HG03097 (cell line): ENCODE measurements around the gene WBP1L.
"Not testable (repeated sequence)": the region's sequence is repeated elsewhere in the genome, so short reads cannot be mapped to it uniquely, and the experiment has no call there.

ENCODE experiments used
- ATAC-seq: cut with Tn5 transposase; IDR thresholded peaks from one replicate; pipeline ENCODE4 v1.9.1; 2021; ENCODE audit not compliant: unreplicated experiment, low FRiP score

The WBP1L gene

DNA sequence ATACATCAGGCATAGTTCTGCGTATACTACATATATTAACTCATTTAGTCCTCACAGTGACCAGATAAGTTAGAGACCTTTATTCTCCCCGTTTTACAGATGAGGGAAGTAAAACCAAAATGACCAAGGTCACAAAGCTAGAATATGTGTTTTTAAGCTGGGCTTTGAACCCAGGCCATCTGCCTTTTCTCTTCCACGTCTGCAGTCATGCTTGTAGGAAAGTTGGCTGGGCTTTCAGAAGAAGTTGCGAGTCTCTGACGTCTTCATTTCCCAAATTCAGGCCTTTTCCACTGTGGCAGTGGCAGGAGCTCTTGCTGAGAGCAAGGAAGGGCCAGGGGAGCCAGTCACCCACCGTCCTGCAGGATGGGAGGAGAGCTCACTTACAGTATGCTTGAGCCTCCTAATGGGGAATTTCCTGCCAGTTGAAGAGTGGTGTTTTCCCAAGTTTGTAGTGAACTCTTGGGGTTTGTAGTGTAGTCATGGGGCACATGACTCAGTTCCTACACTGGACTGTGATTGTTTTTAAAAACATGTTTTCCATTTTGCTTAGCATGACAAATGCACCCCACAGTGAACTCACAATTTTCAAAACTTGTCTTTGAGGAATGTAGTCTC, 59.3 kb downstream of the WBP1L start:
- ATAC-seq: no peak

DNA sequence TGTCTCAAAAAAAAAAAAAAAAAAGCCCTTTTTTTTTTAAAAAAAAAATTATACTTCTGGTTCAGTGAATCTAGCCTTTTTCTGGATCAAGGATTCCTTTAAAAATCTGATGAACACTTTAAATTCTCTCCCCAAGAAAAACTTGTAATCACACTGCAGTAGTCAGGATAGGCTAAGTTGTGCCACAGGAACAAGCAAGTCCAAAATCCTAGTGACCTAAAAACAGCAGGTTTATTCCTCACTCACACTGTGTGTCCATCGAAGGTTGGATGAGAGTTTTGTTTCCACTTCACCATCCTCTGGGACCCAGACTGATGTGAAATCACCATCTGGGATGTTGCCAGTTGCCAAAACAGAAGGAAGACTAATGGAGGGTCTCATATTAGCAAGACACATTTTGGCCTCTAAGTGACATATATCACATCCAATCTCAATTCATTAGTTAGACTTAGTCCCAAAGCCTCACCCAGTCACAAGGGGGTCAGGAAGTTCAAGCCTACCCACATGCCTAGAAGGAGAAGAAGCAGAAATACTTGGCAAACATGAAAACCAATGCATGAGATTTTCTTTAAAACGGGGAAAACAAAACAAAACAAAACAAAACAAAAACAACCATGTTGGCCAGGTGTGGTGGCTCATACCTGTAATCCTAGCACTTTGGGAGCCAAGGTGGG, 60.8 kb downstream of the WBP1L start:
- ATAC-seq: no peak

DNA sequence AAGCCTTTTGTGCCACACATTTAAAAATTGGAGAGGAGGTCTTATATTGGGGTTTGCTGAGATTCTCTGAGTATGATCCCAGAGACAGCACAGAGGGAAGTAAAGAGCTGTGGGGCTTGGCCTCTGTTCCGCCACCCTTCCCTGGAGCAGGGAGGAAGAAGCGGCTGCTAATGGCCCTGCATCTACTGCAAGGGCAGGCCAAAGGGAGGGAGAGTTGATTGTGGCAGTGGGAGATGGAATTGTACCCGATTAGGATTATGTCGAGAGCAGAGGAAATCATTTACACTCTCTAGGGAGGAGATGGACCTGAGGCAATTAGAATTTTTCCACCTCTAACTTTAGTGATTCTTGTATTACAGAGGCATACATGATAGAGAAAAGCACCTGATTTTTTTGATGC, 64.6 kb downstream of the WBP1L start:
- ATAC-seq: no peak

DNA sequence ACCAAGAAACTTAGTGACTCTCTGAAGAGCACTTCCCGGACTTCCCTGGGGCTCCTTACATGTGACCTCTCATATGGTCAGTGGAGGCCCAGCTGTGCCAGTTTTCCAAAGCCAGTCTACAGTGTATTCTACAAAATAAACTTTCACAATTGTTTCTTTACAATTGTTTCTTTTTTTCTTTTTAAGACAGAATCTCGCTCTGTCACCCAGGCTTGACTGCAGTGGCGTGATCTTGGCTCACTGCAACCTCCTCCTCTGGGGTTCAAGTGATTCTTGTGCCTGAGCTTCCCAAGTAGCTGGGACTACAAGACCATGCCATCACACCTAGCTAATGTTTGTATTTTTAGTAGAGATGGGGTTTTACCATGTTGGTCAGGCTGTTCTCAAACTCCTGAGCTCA, 67.6 kb downstream of the WBP1L start:
- no peak for ATAC-seq

DNA sequence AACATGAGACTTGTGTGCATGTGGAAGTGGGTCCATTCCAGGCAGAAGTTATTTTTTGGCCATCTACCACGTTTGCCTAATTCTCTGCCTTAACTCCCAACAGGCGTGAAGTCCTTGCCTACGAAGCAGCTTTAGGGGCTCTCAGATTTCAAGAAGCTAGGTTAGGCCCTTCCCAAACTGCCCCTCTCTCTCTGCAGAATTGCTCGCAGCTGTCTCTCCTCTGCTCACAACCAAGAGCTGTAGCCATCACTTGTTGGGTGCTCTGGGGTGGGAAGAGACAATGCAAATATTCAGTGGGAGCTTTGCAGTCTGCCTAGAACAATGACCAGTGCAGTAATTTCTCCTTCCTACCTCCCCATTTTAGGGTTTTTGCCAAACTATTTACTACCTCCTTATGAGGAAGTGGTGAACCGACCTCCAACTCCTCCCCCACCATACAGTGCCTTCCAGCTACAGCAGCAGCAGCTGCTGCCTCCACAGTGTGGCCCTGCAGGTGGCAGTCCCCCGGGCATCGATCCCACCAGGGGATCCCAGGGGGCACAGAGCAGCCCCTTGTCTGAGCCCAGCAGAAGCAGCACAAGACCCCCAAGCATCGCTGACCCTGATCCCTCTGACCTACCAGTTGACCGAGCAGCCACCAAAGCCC, 68.6 kb downstream of the WBP1L start:
- no peak for ATAC-seq

DNA sequence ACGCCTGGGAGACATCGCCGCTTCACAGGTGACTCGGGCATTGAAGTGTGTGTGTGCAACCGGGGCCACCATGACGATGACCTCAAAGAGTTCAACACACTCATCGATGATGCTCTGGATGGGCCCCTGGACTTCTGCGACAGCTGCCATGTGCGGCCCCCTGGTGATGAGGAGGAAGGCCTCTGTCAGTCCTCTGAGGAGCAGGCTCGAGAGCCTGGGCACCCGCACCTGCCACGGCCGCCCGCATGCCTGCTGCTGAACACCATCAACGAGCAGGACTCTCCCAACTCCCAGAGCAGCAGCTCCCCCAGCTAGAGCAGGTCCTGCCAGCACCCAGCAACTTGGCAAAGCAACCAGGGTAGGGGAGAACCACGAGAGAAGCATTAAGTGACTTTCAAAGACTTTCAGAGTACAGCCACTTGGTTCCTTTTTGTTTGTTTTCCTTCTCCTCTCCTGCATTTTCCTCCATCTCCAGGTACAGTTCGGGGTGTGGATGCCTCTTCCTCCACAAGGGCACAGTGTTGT, 69.3 kb downstream of the WBP1L start:
- ATAC-seq: no peak

DNA sequence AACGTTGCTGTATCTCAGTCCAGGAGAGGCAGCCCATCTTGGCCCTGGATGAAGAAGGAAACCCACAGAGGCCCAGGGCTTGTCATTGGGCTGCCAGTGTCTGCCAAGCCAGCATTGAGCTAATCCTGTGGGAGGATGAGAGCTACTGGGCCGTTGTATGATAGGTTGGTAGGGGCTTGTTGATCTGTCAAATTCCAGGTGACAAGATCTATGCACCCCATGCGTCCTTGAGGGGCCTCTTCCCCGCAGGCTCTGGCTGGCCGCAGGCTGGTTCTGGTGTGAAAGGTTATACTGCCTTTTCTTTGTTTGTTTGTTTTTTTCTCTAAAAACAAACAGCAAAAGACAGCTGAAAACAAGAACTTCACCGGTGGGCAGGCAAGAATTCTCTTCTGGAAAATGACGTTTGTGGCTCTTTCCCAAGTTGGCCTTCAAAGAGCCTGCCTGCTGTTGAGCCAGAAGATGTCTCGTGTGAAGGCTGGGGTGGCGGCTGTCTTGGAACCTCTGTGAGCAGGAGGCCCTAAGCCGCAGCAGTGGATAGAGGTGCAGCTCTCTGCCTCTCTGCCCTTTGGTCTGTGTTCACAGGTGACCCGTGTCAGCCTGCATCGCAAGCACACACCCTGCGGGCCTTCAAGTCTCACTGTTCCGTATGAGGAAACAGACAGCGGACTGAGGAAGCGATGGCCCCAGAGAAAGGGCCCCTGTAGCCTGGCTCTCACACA, 70.1 kb downstream of the WBP1L start:
- ATAC-seq: no peak

DNA sequence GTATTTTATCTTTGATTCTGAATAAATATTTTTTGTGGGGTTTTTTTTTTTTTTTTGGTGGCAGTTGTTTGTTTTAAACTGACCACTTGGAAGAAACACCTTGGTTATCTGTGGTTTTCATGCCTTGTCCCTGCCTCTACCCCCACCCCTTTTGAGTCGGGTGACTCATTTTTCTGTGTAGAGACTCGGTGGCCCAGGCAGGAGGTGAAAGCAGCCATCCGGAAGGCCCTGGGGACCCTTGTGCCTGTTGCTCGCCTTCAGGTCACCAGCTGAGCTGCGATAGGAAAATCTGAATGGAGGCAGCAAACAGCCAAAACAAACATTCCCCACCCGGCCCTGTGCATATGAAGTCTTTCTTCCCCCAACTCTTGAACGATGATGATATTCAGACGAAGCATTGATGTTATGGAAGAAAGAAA, 70.7 kb downstream of the WBP1L start:
- no peak for ATAC-seq

DNA sequence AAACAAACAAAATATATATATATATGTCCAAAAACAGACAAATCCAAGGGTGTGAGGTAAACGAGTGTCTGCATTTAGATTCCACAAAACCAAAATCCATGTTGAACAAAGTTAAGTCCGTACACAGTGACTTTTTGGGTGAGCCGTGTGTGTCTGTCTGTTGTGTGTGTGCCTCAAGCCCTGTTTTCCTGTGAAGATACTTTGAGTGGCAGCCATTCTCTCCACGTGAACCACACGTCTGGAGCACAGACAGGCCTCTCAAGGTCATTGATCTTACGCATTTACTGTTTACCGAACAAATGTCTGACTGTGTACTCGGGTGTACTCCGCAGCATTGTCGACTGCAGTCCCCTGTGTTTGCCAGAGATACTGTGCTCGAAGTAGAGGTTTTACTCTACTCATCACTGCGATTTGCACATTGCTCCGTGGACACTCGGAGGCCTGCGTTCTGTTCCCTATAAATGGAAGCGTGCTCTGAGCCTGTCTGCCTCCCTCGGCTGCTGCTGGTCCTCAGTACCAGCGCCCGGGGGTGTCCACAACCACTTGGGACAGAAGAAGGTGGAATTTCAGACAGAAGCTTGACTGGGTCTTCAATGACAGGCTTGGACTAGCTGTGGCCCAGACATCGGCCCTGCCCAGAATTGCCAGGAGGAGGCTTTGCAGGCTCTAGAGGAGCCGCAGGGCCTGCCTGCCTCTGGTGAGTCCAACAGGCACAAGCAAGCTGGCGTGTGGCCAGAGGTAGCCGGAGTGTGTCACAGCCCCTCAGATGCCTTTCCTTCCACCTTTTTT, 71.3 kb downstream of the WBP1L start:
- ATAC-seq: no peak

DNA sequence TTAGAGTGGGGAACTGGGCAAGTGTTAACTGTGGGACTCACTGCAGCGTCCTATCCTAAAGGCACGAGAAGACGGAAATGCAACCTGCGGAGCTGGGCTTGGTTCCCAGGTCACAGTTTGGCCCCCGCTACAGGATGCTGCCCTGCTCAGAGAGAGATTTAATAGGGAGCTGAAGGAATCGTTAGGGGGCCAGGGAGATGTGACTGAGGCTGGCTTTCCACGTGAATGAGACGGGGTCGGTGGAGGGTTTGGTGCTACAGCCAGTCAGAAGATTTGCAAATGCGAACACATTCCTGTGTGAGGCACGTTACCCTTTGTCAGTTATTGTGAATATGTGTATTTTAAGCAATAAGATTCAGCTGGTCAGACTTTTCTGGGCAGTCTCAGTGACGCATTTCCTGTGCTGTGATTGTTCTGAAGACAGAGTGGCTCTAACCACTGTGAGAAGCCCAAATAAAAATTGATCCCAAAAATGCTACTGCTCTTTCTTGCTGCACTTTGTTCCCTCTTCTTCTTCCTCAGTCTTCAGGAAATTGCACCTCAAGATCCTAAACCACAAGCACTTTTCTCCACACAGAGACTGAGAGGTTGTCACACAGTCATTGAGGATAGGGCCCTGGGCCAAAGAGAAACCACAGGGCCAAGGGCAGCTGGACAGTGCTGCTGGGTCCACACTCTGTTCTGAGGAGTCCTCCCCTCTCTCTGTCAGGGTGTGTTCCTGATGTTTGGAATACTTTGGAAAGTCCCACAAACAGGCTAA, 72.2 kb downstream of the WBP1L start:
- no peak for ATAC-seq

DNA sequence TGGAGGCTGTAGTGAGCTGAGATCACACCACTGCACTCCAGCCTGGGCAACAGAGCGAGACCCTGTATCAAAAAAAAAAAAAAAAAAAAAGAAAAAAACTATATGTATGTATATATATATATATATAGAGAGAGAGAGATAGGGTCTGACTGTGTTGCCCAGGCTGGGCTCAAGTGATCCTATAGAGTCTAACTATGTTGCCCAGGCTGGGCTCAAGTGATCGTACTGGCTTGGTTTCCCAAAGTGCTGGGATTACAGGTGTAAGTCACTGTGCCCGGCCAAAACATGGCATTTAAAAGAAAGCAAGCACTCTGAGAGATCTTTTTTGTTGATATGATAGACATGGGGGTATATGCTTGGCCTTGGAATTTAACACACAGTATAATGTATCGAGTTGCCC, 73.4 kb downstream of the WBP1L start:
- ATAC-seq: no peak

DNA sequence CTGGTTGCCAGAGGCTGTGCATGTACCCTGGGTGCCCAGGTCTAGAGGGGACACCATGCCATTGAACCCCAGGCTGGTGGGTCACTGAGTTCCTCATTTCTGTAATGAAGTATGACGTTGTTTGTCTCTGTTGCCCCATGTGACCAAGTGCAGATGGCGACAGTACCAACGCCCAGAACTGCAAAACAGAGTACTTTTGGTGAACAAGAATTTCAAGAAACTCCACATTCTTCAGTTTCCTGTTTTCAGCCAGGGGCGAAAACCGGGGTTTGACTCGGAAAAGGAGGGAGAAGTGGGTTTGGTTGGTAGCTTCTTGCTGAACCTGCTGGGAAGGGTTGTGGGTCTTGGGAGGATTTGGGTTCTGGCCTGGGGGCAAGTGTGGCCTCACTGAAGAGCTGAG, 75.3 kb downstream of the WBP1L start:
- no peak for ATAC-seq

DNA sequence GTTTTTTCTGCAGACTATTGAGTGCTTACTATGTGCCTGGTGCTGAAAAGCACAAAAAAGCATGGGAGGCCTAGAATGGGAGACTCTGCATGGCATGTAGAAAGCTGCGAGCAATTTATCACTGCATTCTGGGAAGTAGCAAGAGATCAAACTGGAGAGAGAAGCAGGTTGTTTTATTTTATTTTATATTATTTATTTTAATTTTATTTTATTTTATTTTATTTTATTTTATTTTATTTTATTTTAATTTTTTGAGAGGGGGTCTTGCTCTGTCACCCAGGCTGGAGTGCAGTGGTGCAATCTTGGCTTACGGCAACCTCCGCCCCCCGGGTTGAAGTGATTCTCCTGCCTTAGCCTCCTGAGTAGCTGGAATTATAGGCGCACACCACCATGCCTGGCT, 76.3 kb downstream of the WBP1L start:
- ATAC-seq: not testable (repeated sequence)

DNA sequence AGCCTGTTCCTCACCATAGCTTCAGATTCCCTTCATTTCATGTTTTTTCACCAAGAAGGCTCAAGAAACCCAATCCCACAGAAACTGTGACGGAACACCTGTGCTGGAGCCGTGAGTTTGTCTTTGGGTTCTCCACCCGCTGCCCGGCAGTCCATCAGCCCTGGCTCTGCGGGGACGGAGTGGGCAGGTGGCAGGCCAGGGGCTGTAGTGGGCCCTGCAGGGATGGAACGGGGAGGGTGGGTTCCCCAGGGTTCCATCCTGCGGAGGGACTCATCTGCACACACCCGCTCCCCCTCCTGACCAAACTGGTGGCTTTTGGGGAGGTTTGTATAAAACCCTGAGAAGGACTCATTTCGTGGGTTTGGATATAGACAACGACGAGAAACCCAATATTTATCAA, 78.5 kb downstream of the WBP1L start:
- no peak for ATAC-seq

DNA sequence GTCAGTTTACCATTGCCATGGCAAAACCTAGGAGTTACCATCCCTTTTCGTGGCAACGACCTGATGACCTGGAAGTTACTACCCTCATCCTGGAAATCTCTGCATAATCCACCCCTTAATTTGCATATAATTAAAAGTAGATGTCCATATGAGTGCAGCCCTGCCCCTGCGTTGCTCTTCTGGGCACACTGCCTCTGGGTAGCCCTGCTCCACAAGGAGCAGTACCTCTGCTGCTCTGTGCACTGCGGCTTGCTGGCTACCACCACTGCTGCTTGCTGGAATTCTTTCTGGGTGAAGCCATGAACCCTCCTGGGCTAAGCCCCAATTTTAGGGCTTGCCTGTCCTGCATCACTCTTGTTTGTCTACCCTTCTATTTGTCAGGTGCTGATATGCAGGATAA, 80.9 kb downstream of the WBP1L start:
- no peak for ATAC-seq

DNA sequence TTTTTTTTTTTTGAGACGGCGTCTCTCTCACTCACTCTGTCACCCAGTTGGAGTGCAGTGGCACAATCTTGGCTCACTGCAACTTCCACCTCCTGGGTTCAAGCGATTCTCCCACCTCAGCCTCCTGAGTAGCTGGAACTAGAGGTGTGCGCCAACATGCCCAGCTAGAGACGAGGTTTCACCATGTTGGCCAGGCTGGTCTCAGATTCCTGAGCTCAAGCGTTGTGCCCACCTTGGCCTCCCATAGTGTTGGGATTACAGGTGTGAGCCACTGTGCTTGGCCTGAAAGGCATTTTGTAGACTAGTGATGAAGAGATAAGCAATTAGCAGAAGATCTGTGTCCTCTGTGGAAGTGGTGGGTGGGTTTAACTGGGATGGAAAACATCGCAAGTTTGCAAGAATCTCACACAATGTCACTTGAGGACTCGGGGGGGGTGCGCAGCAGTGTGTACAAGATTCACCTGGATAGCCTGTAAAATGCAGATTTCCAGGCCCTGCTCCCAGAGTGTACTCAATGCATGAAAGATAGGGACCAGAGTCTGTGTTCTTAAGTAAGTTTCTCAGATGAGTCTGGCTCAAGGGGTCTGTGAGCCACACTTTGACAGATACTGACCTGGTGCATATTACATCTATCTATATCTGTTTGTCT, 82.5 kb downstream of the WBP1L start:
- no peak for ATAC-seq

DNA sequence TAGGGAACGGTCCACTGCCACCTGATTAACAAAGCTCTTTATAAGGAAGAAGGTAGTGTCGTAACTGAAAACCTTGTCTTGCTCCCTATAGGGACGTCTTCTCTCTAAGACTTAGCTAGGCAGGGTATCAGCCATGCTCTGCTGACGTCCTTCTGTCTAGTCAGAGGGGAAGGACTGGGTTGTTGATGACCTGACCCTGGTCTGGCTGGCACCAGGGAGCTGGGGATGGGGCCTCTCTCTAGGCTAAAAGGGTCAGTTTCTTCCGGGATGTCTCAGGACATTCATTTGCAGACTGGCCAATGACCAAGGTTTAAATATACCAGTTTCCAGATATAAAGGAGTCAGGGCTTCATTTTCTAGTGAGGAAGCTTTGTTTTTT, 83.8 kb downstream of the WBP1L start:
- ATAC-seq: no peak

DNA sequence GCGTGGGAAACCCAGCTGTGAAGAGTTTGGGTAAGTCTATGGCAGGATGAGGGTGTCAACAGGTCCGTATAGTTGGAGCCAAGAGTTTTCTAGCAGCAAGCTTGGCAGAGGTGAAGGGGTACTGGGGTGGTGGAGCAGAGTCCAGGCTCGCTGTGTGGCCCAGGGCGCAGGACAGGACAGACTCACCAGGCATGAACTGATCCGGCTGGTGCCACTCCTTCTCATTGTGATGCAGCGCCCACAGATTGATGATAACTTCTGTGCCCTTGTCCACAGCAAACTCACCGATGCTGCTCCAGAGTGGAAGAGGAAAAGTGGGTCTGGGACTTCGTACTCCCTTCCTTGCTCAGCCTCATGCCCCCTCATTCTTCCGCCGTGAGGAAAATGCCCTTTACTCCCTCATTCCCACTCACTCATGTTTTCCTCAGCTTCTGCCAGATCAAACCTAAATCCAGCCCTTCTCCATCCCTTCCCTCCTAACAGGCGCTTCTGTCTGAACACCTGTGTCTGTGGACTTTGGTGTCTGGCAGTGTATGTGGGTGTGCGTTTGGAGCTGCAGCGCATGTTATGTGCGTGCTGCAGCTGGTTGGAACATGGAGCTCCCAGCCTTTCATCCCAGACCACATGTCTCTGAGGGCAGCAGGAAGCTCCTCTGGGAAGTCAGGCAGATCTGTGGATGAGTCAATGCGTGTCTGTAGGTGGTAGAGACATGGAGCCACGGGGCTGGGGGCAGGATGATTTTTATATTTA, 87.7 kb downstream of the WBP1L start:
- ATAC-seq: no peak

DNA sequence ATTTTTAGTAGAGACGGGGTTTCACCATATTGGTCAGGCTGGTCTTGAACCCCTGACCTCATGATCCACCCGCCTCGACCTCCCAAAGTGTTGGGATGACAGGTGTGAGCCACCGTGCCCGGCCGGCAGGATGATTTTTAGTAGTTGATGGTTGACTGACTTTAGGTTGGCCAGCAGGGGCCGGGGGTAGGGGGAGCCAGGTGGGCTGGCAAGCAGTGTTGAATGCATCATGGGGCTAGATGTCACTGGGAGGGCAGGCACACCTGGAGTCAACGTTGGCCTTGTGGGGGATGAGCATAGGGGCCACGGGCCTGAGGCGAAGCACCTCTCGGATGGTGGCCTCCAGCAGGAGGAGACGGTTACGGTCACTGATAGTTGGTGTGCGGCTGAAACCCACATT, 88.5 kb downstream of the WBP1L start:
- no peak for ATAC-seq
